ENCODE measurements around the gene PRPF38A.

DNA sequence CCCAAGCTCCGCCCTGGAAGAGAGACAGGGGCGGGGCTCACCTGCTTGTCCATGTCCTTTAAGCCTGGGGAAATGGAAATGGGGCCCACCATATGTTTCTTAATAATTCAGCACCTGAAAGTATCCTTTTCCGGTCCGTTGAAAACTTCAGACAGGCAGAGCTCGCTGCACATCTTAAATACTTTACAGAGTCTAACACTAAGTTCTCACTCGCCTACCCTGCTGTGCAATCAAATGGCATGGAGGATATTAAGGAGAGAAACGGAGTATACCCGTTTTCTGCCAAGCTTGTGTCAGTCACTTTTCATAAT, 37.9 kb upstream of the PRPF38A start:
- TF ChIP-seq, protein P1, sequence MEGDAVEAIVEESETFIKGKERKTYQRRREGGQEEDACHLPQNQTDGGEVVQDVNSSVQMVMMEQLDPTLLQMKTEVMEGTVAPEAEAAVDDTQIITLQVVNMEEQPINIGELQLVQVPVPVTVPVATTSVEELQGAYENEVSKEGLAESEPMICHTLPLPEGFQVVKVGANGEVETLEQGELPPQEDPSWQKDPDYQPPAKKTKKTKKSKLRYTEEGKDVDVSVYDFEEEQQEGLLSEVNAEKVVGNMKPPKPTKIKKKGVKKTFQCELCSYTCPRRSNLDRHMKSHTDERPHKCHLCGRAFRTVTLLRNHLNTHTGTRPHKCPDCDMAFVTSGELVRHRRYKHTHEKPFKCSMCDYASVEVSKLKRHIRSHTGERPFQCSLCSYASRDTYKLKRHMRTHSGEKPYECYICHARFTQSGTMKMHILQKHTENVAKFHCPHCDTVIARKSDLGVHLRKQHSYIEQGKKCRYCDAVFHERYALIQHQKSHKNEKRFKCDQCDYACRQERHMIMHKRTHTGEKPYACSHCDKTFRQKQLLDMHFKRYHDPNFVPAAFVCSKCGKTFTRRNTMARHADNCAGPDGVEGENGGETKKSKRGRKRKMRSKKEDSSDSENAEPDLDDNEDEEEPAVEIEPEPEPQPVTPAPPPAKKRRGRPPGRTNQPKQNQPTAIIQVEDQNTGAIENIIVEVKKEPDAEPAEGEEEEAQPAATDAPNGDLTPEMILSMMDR (IDR thresholded peaks at IDR 0.05), result no peak
- TF ChIP-seq POLR2AphosphoS5 (IDR thresholded peaks at IDR 0.05; ENCODE audit: low read depth, low read length), result no peak
- TF ChIP-seq, protein P2, sequence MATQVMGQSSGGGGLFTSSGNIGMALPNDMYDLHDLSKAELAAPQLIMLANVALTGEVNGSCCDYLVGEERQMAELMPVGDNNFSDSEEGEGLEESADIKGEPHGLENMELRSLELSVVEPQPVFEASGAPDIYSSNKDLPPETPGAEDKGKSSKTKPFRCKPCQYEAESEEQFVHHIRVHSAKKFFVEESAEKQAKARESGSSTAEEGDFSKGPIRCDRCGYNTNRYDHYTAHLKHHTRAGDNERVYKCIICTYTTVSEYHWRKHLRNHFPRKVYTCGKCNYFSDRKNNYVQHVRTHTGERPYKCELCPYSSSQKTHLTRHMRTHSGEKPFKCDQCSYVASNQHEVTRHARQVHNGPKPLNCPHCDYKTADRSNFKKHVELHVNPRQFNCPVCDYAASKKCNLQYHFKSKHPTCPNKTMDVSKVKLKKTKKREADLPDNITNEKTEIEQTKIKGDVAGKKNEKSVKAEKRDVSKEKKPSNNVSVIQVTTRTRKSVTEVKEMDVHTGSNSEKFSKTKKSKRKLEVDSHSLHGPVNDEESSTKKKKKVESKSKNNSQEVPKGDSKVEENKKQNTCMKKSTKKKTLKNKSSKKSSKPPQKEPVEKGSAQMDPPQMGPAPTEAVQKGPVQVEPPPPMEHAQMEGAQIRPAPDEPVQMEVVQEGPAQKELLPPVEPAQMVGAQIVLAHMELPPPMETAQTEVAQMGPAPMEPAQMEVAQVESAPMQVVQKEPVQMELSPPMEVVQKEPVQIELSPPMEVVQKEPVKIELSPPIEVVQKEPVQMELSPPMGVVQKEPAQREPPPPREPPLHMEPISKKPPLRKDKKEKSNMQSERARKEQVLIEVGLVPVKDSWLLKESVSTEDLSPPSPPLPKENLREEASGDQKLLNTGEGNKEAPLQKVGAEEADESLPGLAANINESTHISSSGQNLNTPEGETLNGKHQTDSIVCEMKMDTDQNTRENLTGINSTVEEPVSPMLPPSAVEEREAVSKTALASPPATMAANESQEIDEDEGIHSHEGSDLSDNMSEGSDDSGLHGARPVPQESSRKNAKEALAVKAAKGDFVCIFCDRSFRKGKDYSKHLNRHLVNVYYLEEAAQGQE (IDR thresholded peaks at IDR 0.05; ENCODE audit: insufficient read depth in 1 of 2, low read depth in 2 of 2, low read length in 1 of 2), result no peak
